HG02610 (cell line): ENCODE measurements around the gene AGPAT2.

Experiments used
- ATAC-seq: cut with Tn5 transposase; IDR thresholded peaks from one replicate; pipeline ENCODE4 v1.9.1; 2021; ENCODE audit warnings: mild to moderate bottlenecking, moderate library complexity; ENCODE audit not compliant: unreplicated experiment

Gene AGPAT2

GRCh38 chr9:136629001-136629878, 58.0 kb downstream of the AGPAT2 start:
- no peak for ATAC-seq

- ATAC-seq = no peak
Measured at GRCh38 chr9:136628268-136628667, 59.0 kb downstream of the AGPAT2 start.

GRCh38 chr9:136627703-136628102, 59.6 kb downstream of the AGPAT2 start:
- no peak for ATAC-seq

- no peak for ATAC-seq
Measured at GRCh38 chr9:136626740-136627642, 60.3 kb downstream of the AGPAT2 start.

DNA sequence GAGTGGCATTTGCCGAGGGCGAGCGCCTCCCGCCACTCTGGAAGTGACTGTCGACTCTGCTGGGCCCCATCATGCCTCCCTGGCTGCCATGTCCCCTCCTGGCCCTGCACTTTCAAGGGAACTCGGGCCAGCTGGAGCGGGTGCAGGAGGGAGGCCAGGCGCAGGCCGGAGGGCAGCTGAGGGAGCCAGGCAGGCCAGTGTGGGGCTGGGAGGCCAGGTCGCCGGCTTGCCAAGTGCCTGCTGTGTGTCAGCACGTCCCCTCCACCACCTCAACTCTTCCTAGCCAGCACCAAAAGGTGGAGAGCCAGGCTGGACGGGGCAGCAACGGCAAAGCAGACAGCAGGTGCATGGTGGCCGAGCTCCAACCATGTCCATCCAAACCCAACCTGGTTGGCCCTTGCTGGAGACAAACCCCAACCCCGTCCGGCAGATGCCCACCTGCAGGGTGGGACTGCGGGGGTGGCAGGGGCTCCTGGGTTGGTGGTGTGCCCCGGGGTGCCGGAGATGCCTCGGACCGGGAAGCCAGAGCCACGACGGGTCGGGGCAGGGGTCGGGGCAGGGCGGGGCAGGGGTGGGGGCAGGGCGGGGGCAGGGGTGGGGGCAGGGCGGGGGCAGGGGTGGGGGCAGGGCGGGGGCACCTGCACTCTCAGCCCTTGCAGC, 61.1 kb downstream of the AGPAT2 start:
- ATAC-seq = no peak

DNA sequence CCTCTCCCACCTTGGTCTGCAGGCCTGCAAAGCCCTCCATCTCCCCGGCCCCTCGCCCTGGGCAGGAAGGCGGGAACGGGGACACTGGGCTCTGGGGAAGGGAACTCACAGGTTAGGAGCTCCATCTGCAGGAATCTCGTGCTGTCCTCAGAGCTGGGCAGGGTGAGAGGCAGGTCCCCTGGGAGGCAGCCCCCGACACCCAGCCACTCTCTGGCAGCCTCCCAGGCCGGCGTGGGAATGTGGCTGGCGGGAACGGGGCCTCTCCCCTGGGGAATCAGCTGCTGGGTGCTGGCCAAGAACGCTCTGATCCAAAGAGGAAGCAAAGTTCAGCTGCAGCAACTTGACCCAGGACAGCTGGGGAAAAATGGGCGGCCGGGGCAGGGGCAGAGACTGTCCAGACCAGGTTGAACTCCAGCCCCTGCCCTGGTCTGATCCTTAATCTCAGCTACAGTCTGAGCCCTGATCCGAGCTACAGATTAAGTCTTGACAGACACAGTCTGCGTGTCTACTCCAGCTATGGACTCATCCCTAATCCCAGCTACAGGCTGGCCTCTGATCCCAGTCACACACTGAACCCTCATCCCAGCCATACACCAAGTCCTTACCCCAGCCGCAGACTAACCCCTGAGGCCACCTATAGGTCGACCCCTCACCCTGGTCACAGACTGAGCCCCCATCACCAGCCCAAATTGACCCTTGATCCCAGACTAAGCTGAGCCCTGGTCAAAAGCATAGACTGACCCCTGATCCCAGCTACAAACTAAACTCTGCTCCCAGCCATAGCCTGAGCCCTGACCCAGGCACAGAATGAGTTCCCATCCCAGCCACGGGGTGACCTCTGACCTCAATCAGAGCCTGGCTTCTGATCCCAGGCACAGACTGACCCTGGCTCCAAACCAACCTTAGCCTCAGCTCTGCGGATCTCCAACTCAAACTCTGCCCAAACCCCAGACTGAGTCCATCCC, 61.9 kb downstream of the AGPAT2 start:
- ATAC-seq = no peak

- no peak for ATAC-seq
Measured at GRCh38 chr9:136624184-136624951, 62.9 kb downstream of the AGPAT2 start.

DNA sequence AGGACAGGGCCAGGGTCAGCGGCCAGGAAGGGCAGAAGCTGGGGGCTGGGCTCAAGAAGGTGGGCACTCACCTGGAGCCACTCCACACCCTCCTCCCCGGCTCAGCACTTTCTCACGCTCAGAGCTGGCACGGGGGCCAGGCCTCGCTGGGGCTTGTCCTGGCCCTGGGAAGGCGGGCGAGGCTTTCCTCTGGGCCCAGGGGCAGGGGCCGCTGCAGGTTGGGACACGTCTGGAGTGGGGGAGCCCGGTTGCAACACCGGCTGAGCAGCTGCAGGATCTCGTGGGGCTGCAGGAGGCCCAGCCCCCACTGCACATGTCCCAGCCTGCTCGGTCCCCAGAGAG, 63.4 kb downstream of the AGPAT2 start:
- ATAC-seq = no peak
